Measurements from ENCODE around the gene CDK15. TPM values are rescaled to one million over a fixed set of nuclear protein-coding genes. Genes with fewer than 3 reads are reported as not detected.

CDK15 gene
- total and polyA plus RNA-seq, 9 of the 15 experiments (the other 6 are each of a cell fraction or from before 2014, with no cell fraction given): not detected

GRCh38 chr2:201765799-201766198 lies 40.5 kb upstream of the CDK15 start:
- H3K9me1 ChIP-seq (ENCODE audit: control insufficient read depth, insufficient read depth, low read length): no peaks in the 10 kb centered on the region
- H3K27ac ChIP-seq (ENCODE audit: extremely low read depth, low read depth, low read length): no peak overlapping the region
- DNase-seq (ENCODE audit: extremely low read depth in 1 of 4, low spot score in 3 of 4) (no peak), ATAC-seq (no peak), FAIRE-seq (no peak)
- CTCF ChIA-PET (ENCODE audit: low intra/inter-chr PET ratio): no interaction called here
- H3K4me1 ChIP-seq (replicated peaks in 1 of 2; ENCODE audit: control insufficient read depth in 2 of 2, insufficient read depth in 2 of 2, low read length in 2 of 2): no peaks in the 10 kb centered on the region; a peak in 1 of 5 replicates
- no peaks in the 10 kb centered on the region for H3K79me2 ChIP-seq (ENCODE audit: control insufficient read depth, insufficient read depth, low read length)
- POLR2A ChIA-PET: no interaction called here
- no peak overlapping the region for H2AFZ ChIP-seq (ENCODE audit: low read depth, low read length)
- no peak overlapping the region for H3K4me2 ChIP-seq (ENCODE audit: insufficient read depth, low read length)
- no peaks in the 10 kb centered on the region for H3K27me3 ChIP-seq (ENCODE audit: control insufficient read depth in 2 of 2, insufficient read depth in 2 of 2, low read length in 2 of 2)
- no peak overlapping the region for H3K4me3 ChIP-seq
- no peaks in the 10 kb centered on the region for H4K20me1 ChIP-seq (replicated peaks; ENCODE audit: control insufficient read depth, insufficient read depth, low read length)
- intact Hi-C loops (cut with micrococcal nuclease) (no loop called here), in situ Hi-C loops (cut with MboI) (no loop called here)
- H3K9me3 ChIP-seq (replicated peaks; ENCODE audit: control insufficient read depth, insufficient read depth, low read depth, low read length): no peaks in the 10 kb centered on the region
- no peak overlapping the region for H3K9ac ChIP-seq (ENCODE audit: insufficient read depth in 1 of 2, low read depth in 2 of 2, low read length in 2 of 2)
- peaks cover 19% of the 10 kb centered on the region; the same call in 2 of the 3 replicates for H3K36me3 ChIP-seq (ENCODE audit: control insufficient read depth, insufficient read depth, low read length)
- no TSS peak for BruUV-seq (replicated peaks)
- no peak for TF ChIP-seq TAL1 (IDR thresholded peaks at IDR 0.05)
- no peak for TF ChIP-seq ZNF583 (CRISPR knock-in tag; IDR thresholded peaks at IDR 0.05)
- no peak for TF ChIP-seq ZNF280A (IDR thresholded peaks at IDR 0.05; ENCODE audit: low read depth, partially characterized antibody)
- TF ChIP-seq CBX5 (IDR thresholded peaks at IDR 0.05; ENCODE audit: borderline replicate concordance, low read depth): no peak
- no peak for TF ChIP-seq ZNF23 (CRISPR knock-in tag; IDR thresholded peaks at IDR 0.05)
- no peak for TF ChIP-seq BMI1 (IDR thresholded peaks at IDR 0.05; ENCODE audit: low read length)
- TF ChIP-seq ZNF274 (IDR thresholded peaks at IDR 0.05; ENCODE audit: borderline replicate concordance, low read depth, low read length): no peak
- TF ChIP-seq NUFIP1 (IDR thresholded peaks at IDR 0.05; ENCODE audit: partially characterized antibody): no peak
- no peak for TF ChIP-seq BRD4 (IDR thresholded peaks at IDR 0.05)
- no peak for TF ChIP-seq ZNF644 (tag; IDR thresholded peaks at IDR 0.05; ENCODE audit: low read depth)
- no peak for TF ChIP-seq ATF3 (IDR thresholded peaks at IDR 0.05)
- TF ChIP-seq ATF3 (CRISPR knock-in tag; conservative IDR thresholded peaks at IDR 0.05): no peak
- TF ChIP-seq LCOR (CRISPR knock-in tag; IDR thresholded peaks at IDR 0.05): no peak
- no peak for TF ChIP-seq PBX2 (CRISPR knock-in tag; IDR thresholded peaks at IDR 0.05; ENCODE audit: low read depth)
- no peak for TF ChIP-seq PBX2 (tag; conservative IDR thresholded peaks at IDR 0.05; ENCODE audit: low read depth)
- TF ChIP-seq ZBTB34 (CRISPR knock-in tag; IDR thresholded peaks at IDR 0.05): no peak
- TF ChIP-seq ZNF444 (CRISPR knock-in tag; IDR thresholded peaks at IDR 0.05): no peak

Measured in K562 (cell line).